Measurements from ENCODE around the gene EHBP1L1. TPM values are rescaled to one million over a fixed set of nuclear protein-coding genes. Genes with fewer than 3 reads are reported as not detected.

Gene EHBP1L1
- total RNA-seq, 1 donor from 2014 or later: 10.1 TPM

- peak overlapping the region; percentile 79 for H3K4me3 ChIP-seq (ENCODE audit: insufficient read depth, low read depth, low read length)
- H3K4me2 ChIP-seq (ENCODE audit: low read length): peak overlapping the region; percentile 98
- H4K20me1 ChIP-seq (ENCODE audit: insufficient read depth, low read length): peaks cover 43% of the 10 kb centered on the region
- no peaks in the 10 kb centered on the region for H3K9me3 Mint-ChIP-seq (ENCODE audit: unreplicated experiment)
- H3K27me3 Mint-ChIP-seq (ENCODE audit: low read depth, unreplicated experiment): peaks cover 5% of the 10 kb centered on the region
- no peak for FAIRE-seq
- H3K4me1 ChIP-seq (ENCODE audit: insufficient read depth, low read length): peaks cover 70% of the 10 kb centered on the region
- H3K27ac ChIP-seq (ENCODE audit: low read depth, low read length): no peak overlapping the region
- H2AFZ ChIP-seq (ENCODE audit: low read depth, low read length): no peak overlapping the region
- peaks cover 46% of the 10 kb centered on the region for H3K79me2 ChIP-seq (ENCODE audit: insufficient read depth, low read length)
- H3K4me1 Mint-ChIP-seq (ENCODE audit: low read depth, unreplicated experiment): peaks cover 34% of the 10 kb centered on the region
- H3K4me3 Mint-ChIP-seq (ENCODE audit: unreplicated experiment): peak overlapping the region; percentile 85
- H3K9me3 ChIP-seq (ENCODE audit: insufficient read depth, low read depth, low read length): no peaks in the 10 kb centered on the region
- H3K27me3 ChIP-seq (ENCODE audit: insufficient read depth, low read length): no peaks in the 10 kb centered on the region
- DNase-seq (ENCODE audit: low read depth): no peak
- TF ChIP-seq CTCF (IDR thresholded peaks at IDR 0.05; ENCODE audit: insufficient read depth, low read depth, low read length): no peak
- TF ChIP-seq EZH2 (IDR thresholded peaks at IDR 0.05; ENCODE audit: insufficient read depth, low read length): no peak
- H3K36me3 Mint-ChIP-seq (ENCODE audit: low read depth, unreplicated experiment): peaks cover 2% of the 10 kb centered on the region
- H3K36me3 ChIP-seq (ENCODE audit: insufficient read depth, low read length): no peaks in the 10 kb centered on the region
- H3K9ac ChIP-seq (ENCODE audit: low read length): peak overlapping the region; percentile 79
- H3K27ac Mint-ChIP-seq (ENCODE audit: unreplicated experiment): peak overlapping the region; percentile 26
These were observed 2.3 kb upstream of the EHBP1L1 start for GRCh38 chr11:65573391-65574079.

GRCh38 chr11:65574109-65574810 lies 1.6 kb upstream of the EHBP1L1 start:
- Histone ChIP-seq H2AFZ (ENCODE audit: low read depth, low read length) (no peak overlapping the region), H3K4me1 (ENCODE audit: insufficient read depth, low read length) (peaks cover 63% of the 10 kb centered on the region), H3K9me3 (ENCODE audit: insufficient read depth, low read depth, low read length) (no peaks in the 10 kb centered on the region), H3K27me3 (ENCODE audit: insufficient read depth, low read length) (no peaks in the 10 kb centered on the region), H3K36me3 (ENCODE audit: insufficient read depth, low read length) (no peaks in the 10 kb centered on the region), H3K4me2 (ENCODE audit: low read length) (peak overlapping the region; percentile 98), H3K9ac (ENCODE audit: low read length) (peak overlapping the region; percentile 79), H3K27ac (ENCODE audit: low read depth, low read length) (peak overlapping the region; percentile 52), H3K4me3 (ENCODE audit: insufficient read depth, low read depth, low read length) (peak overlapping the region; percentile 79), H4K20me1 (ENCODE audit: insufficient read depth, low read length) (peaks cover 45% of the 10 kb centered on the region), H3K79me2 (ENCODE audit: insufficient read depth, low read length) (peaks cover 39% of the 10 kb centered on the region)
- DNase-seq (ENCODE audit: low read depth) (peak; percentile 90), FAIRE-seq (no peak)
- peak overlapping the region; percentile 77 for H3K27ac Mint-ChIP-seq (ENCODE audit: unreplicated experiment)
- H3K4me1 Mint-ChIP-seq (ENCODE audit: low read depth, unreplicated experiment): peaks cover 30% of the 10 kb centered on the region
- H3K4me3 Mint-ChIP-seq (ENCODE audit: unreplicated experiment): peak overlapping the region; percentile 85
- H3K9me3 Mint-ChIP-seq (ENCODE audit: unreplicated experiment): no peaks in the 10 kb centered on the region
- TF ChIP-seq EZH2 (IDR thresholded peaks at IDR 0.05; ENCODE audit: insufficient read depth, low read length): no peak
- peak; percentile 50 for TF ChIP-seq CTCF (IDR thresholded peaks at IDR 0.05; ENCODE audit: insufficient read depth, low read depth, low read length)
- peaks cover 2% of the 10 kb centered on the region for H3K36me3 Mint-ChIP-seq (ENCODE audit: low read depth, unreplicated experiment)
- H3K27me3 Mint-ChIP-seq (ENCODE audit: low read depth, unreplicated experiment): peaks cover 10% of the 10 kb centered on the region
